ENCODE measurements around the gene PTPRD.

DNA sequence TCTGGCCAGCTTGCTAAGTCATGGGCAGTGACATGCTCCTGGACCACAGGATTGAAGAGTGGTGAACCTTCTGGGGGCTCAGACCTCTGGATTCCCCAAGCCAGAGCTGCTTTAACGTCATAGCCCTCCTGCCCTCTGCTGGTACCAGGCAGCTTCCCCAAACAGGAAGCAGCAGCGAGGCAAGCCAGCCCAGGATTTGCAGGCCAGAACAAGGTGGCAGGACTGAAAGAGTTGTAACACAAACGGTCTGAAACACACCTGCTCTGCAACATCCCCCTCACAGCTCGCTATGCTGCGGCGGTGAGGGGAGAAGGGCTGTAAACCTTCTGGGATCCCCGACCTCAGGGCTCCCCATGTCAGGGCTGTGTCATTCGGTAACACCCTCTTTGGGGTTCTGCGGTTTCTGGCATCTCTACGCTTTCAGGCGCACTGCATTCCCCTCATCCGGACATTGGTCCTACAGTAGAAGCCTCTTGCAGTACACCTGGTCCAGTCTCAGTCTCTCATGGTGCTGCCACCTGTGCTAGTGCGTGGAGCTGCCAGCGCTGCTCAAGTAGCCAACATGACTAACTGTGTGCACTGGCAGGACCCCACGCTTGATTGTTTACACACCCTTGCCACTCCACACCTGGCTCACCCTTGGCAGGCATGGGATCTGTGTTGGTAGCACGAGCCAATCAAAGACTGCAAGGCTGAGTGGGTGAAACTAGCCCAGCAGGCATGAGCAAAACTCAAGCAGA, 893.3 kb downstream of the PTPRD start:
- TF ChIP-seq POLR2A (IDR thresholded peaks at IDR 0.05): no peak
- TF ChIP-seq, protein P1, sequence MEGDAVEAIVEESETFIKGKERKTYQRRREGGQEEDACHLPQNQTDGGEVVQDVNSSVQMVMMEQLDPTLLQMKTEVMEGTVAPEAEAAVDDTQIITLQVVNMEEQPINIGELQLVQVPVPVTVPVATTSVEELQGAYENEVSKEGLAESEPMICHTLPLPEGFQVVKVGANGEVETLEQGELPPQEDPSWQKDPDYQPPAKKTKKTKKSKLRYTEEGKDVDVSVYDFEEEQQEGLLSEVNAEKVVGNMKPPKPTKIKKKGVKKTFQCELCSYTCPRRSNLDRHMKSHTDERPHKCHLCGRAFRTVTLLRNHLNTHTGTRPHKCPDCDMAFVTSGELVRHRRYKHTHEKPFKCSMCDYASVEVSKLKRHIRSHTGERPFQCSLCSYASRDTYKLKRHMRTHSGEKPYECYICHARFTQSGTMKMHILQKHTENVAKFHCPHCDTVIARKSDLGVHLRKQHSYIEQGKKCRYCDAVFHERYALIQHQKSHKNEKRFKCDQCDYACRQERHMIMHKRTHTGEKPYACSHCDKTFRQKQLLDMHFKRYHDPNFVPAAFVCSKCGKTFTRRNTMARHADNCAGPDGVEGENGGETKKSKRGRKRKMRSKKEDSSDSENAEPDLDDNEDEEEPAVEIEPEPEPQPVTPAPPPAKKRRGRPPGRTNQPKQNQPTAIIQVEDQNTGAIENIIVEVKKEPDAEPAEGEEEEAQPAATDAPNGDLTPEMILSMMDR (IDR thresholded peaks at IDR 0.05): no peak

All from Peyer's patch (tissue), 4 donors.